Esophagus squamous epithelium (tissue), 5 donors: Measurements from ENCODE around the gene TSPAN15. TPM values are rescaled to one million over a fixed set of nuclear protein-coding genes. Genes with fewer than 3 reads are reported as not detected.

ENCODE experiments used
- DNase-seq: peaks from one replicate; lab custom pipeline; 2025; lab: John Stamatoyannopoulos, UW
- H3K27ac ChIP-seq, 4 donors: fragments of 200-600 bp; sonication (generic); one replicate each; pipeline ENCODE4 v1.5.1; 2016 to 2019; ENCODE audit warnings: mild to moderate bottlenecking in 1 of 4
- H3K27me3 ChIP-seq, 4 donors: fragments of 200-600 bp; sonication (generic); 1 replicate in 3 of 4; 2 replicates in 1 of 4; pipeline versions ENCODE4 v1.5.1 to v1.6.0; 2017 to 2021; ENCODE audit warnings: antibody characterized with exemption in 1 of 4
- H3K36me3 ChIP-seq, 3 donors: fragments of 200-600 bp; sonication (generic); one replicate each; pipeline ENCODE4 v1.5.1; 2016 to 2019
- H3K4me1 ChIP-seq, 3 donors: fragments of 200-600 bp; sonication (generic); one replicate each; pipeline ENCODE4 v1.5.1; 2017 to 2019
- H3K4me3 ChIP-seq, 4 donors: fragments of 200-600 bp; sonication (generic); 1 replicate in 3 of 4; 2 replicates in 1 of 4; pipeline ENCODE4 v1.5.1; 2016 to 2019; ENCODE audit warnings: mild to moderate bottlenecking in 2 of 4, moderate library complexity in 1 of 4
- H3K9me3 ChIP-seq, 3 donors: fragments of 200-600 bp; sonication (generic); one replicate each; pipeline ENCODE4 v1.5.1; 2016 to 2019
- POLR2A ChIP-seq, 4 donors: fragments of 450-650 bp; IDR thresholded peaks; one replicate each; pipeline ENCODE4 v1.6.1; 2017; ENCODE audit warnings: antibody characterized with exemption in 4 of 4, mild to moderate bottlenecking in 4 of 4, moderate library complexity in 3 of 4
- WGBS, 2 donors: methylation state at CpG; one replicate each; pipeline ENCODE4 v1.1.5; 2018; 5-methylcytosine and 5-hydroxymethylcytosine counted together
- intact Hi-C: fragments of 100-400 bp; cut with DNase I; formaldehyde crosslinking; loops from one replicate; pipeline ENCODE4 v1.15.0; 2022
- total RNA-seq, 4 donors: library from RNA; depleted of rRNA; stranded (reverse); fragments of >200 nt; gene quantifications; one replicate each; pipeline ENCODE4 v1.1.0, GENCODE V29; 2016
- TF ChIP-seq, protein P1 (sequence below), 6 experiments: fragments of 450-650 bp in 4 of 6; fragments of 200-600 bp in 2 of 6; sonication (generic) in 2 of 6; IDR thresholded peaks; one replicate each; pipeline ENCODE4 v1.5.1; 2016 to 2019; ENCODE audit warnings: antibody characterized with exemption in 6 of 6, mild to moderate bottlenecking in 4 of 6, moderate library complexity in 4 of 6
- donor health status: DM: yes; HTN: yes; CAD: no.

The TSPAN15 gene
- total RNA-seq, 4 donors from 2014 or later, result 3.6 to 24.0 (median 18.5) TPM

DNA sequence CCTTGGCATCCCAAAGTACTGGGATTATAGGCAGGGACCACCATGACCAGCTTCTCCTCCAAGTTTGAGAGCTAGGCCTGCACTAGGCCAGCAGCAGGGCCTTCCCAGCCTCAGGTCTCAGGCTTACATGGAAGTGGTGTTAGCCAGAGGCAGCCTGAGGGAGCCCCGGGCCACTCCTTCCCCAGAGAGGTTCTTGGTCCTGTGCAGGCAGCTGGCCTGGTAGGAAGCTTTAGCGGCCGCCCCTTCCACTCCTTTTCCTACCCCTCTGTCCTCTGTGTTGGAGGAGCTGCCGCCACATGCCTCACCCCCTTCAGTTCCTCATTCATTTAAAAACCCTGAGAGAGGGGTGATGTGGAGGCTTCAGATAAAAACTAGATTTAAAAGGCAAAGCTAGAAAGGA, 40.3 kb downstream of the TSPAN15 start:
- peaks cover 5 to 33% (median 17%) of the 10 kb centered on the region in 3 donors for H3K4me1 ChIP-seq
- whole genome bisulfite sequencing, 2 donors, result 83 to 84% methylated on average over 1 to 4 of the region's 4 CpGs
- intact Hi-C loops, result no loop called here
- H3K4me3 ChIP-seq, result no peak overlapping the region
- peaks cover 0 to 20% (median 0%) of the 10 kb centered on the region in 3 donors for H3K36me3 ChIP-seq
- no peaks in the 10 kb centered on the region for H3K27me3 ChIP-seq
- TF ChIP-seq POLR2A (IDR thresholded peaks at IDR 0.05), result no peak
- TF ChIP-seq, protein P1, sequence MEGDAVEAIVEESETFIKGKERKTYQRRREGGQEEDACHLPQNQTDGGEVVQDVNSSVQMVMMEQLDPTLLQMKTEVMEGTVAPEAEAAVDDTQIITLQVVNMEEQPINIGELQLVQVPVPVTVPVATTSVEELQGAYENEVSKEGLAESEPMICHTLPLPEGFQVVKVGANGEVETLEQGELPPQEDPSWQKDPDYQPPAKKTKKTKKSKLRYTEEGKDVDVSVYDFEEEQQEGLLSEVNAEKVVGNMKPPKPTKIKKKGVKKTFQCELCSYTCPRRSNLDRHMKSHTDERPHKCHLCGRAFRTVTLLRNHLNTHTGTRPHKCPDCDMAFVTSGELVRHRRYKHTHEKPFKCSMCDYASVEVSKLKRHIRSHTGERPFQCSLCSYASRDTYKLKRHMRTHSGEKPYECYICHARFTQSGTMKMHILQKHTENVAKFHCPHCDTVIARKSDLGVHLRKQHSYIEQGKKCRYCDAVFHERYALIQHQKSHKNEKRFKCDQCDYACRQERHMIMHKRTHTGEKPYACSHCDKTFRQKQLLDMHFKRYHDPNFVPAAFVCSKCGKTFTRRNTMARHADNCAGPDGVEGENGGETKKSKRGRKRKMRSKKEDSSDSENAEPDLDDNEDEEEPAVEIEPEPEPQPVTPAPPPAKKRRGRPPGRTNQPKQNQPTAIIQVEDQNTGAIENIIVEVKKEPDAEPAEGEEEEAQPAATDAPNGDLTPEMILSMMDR (IDR thresholded peaks at IDR 0.05), result no peak
- peak overlapping the region in 3 of 4 donors; percentile 41 to 53 (median 50) for H3K27ac ChIP-seq
- peaks cover 0 to 15% (median 4%) of the 10 kb centered on the region in 3 donors for H3K9me3 ChIP-seq
- DNase-seq, result no peak

DNA sequence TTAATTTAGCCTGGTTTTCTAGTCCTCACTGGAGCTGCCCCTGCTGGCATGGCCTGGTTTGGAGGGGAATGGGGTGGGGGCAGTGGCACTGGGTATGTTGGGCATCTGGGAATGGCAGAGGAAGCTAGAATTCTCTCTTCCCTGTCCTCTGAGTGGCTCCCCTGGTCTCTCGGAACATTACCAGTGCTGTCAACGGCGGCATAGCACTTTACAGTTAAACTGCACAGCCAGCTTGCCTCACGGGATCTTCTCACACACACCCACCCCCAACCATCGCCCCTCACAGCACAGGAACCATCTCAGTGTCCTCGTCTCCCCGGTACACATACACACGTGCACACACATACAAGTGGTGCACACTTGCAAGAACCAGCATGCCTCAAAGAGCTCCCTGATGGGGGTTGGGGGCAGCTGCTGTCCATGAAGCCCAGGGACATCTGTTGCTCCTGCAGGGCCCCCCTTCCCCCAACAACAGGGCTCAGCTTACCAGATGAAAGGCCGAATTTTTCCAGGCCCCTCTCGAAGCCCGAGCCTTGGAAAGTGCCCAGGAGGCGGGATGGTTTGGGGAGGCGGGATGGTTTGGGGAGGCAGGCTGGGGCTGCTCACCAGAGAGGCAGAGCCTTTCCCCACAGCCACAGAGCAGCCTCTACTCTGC, 41.0 kb downstream of the TSPAN15 start:
- DNase-seq, result no peak
- peaks cover 0 to 15% (median 4%) of the 10 kb centered on the region in 3 donors for H3K9me3 ChIP-seq
- intact Hi-C loops, result no loop called here
- no peaks in the 10 kb centered on the region for H3K27me3 ChIP-seq
- H3K36me3 ChIP-seq, result peaks cover 0 to 20% (median 0%) of the 10 kb centered on the region in 3 donors
- peak overlapping the region in 3 of 4 donors; percentile 50 to 71 (median 53) for H3K27ac ChIP-seq
- TF ChIP-seq, protein P1 (IDR thresholded peaks at IDR 0.05), result no peak
- TF ChIP-seq POLR2A (IDR thresholded peaks at IDR 0.05), result no peak
- H3K4me3 ChIP-seq, result no peak overlapping the region
- 71% methylated on average over 7 to 12 of the region's 13 CpGs for WGBS, 2 donors
- peaks cover under 1 to 33% (median 11%) of the 10 kb centered on the region in 3 donors for H3K4me1 ChIP-seq

DNA sequence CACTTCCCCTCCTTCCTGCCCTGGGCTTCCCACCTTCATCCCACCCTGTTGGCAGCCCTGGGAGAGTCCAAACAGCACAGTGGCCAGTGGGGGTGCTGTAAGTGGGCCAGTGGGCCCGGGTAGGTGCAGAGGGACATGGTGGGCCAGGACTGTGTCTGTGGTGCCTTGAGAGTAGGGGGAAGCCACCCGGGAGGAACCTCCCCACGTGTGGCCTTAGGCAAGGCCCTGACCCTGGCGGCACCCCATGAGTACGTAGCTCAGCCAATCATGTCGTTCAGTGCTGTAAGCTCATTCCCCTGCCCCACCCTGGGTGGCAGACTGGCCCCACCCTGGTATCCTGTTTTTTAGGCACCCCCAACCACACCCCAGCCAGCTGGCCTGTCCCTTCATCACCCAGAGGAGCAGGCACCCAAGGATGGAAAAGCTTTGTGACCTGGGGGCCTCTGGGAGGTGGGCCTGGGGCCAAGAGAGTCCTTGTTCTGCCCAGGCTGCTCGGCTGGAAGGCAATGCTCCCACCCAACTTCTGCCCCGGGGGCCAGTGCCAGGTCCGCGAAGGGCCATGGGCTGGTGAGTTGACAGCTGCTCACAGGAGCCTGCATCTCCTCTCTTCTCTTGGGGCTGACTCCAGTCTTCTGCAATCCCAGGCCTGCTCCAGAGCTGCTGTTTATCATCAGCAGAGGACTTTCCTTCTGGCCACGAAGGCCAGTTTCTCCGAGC, 41.6 kb downstream of the TSPAN15 start:
- H3K27ac ChIP-seq, result peak overlapping the region in 3 of 4 donors; percentile 50 to 71 (median 53)
- no peak for DNase-seq
- WGBS, 2 donors, result 58 to 64% methylated on average over 4 to 6 of the region's 12 CpGs

DNA sequence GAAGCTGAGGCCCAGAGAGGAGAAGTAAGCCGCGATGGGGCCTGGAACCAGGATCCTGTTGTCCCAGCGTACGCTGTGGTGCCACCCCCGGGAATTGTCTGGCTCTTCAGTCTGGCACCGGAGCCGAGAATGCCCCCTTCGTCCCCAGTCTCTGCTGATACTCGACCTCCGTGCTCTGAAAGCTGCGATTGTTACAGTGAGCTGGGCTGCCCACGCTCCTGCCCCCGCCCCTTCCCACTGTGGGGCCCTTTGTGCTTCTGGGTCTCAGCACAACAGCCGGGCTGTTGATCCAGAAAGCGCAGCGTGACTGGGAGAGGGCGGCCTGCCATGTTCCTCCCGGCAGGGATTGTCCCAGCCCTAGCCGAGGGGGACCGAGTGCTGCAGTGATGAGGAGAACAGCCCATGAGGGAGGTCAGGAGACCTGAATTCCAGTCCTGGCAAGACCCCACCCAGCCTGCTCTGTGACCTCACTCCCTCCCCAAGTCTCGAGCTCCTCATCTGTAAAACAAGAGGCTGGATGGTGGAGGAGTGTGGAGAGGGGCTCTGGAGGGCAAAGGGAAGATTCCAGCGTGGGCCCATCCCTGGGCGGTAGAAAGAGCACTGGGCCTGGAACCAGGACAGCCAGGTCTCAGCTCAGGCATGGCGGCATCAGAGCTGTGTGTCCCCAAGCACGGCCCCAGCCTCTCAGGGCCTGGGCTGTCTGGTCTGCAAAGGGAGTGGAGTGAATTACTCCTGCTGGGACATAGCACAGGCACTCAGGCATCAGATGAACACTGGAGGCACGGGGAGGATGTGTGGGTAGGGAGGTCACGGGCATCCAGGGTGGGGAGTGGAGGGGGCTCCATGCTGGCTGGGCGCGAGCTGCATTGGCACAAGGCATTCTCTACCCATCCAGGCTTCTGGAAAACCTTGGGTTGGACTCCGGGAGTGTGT, 43.6 kb downstream of the TSPAN15 start:
- H3K4me1 ChIP-seq, result peaks cover 0 to 30% (median 8%) of the 10 kb centered on the region in 3 donors
- no peaks in the 10 kb centered on the region for H3K27me3 ChIP-seq
- no peak overlapping the region for H3K4me3 ChIP-seq
- no peaks in the 10 kb centered on the region for H3K36me3 ChIP-seq
- H3K27ac ChIP-seq, result peak overlapping the region in 3 of 4 donors; percentile 44 to 55 (median 53)
- intact Hi-C loops, result loop anchor here (5.0 kb wide), 1 partner anchor 78 kb away; the partner anchor contains the start of gene TACR2
- H3K9me3 ChIP-seq, result no peaks in the 10 kb centered on the region
- no peak for DNase-seq
- 78 to 83% methylated on average over 10 to 17 of the region's 30 CpGs for WGBS, 2 donors
- TF ChIP-seq, protein P1 (IDR thresholded peaks at IDR 0.05), result no peak
- no peak for TF ChIP-seq POLR2A (IDR thresholded peaks at IDR 0.05)

More for the DNA sequence above, 41.6 kb downstream of the TSPAN15 start:
- H3K4me3 ChIP-seq, result no peak overlapping the region
- intact Hi-C loops, result no loop called here
- H3K4me1 ChIP-seq, result peaks cover 0 to 30% (median 8%) of the 10 kb centered on the region in 3 donors
- TF ChIP-seq, protein P1 (IDR thresholded peaks at IDR 0.05), result no peak
- TF ChIP-seq POLR2A (IDR thresholded peaks at IDR 0.05), result no peak
- peaks cover 0 to 14% (median 0%) of the 10 kb centered on the region in 3 donors for H3K36me3 ChIP-seq
- peaks cover 0 to 15% (median 4%) of the 10 kb centered on the region in 3 donors for H3K9me3 ChIP-seq
- H3K27me3 ChIP-seq, result no peaks in the 10 kb centered on the region
